ENCODE measurements around the gene ZNF785. TPM values are rescaled to one million over a fixed set of nuclear protein-coding genes. Genes with fewer than 3 reads are reported as not detected.

ZNF785 gene
- total and polyA plus RNA-seq, 2 of the 13 experiments (the other 11 are each of a cell fraction or from before 2014, with no cell fraction given): 0.01 TPM; not detected in 1

DNA sequence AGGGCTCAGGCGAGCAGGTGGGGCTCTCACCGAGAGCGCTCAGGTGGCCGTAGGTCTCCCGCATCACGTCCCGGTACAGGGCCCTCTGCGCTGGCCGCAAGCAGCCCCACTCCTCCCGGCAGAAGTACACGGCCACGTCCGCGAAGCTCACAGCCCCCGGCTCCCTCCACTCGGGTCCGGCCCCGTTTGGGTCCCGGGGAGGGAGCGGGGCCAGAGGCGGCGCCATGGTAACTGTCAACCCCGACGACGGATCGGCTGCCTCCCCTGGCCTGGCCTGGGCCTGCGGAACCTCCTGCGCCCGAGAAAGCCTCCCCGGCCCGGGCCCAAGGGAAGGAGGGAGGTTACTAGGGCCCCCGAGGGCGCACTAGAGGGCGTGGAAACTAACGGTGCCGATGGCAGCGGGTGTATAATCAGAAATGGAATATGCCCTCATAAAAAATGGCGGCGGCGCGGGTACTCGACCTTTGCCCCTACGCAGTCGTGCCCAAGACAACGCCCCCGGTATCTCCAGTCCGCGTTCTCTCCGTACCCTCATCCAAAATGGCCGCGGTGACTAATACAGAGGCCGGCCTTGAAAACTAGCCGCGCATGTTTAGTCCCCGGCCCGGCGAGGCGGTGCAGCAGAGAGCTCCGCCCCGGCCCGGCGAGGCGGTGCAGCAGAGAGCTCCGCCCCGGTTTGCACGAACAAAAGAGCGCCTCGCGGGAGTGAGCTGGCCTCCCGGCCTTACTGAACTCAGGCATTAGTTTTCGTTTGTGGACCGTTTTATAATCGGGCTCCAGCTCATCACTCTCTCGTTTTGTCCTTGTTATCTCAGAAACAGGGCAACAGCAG, 27.3 kb downstream of the ZNF785 start, which contains the start of gene ZNF764 (continued):
- TF ChIP-seq, protein P1, sequence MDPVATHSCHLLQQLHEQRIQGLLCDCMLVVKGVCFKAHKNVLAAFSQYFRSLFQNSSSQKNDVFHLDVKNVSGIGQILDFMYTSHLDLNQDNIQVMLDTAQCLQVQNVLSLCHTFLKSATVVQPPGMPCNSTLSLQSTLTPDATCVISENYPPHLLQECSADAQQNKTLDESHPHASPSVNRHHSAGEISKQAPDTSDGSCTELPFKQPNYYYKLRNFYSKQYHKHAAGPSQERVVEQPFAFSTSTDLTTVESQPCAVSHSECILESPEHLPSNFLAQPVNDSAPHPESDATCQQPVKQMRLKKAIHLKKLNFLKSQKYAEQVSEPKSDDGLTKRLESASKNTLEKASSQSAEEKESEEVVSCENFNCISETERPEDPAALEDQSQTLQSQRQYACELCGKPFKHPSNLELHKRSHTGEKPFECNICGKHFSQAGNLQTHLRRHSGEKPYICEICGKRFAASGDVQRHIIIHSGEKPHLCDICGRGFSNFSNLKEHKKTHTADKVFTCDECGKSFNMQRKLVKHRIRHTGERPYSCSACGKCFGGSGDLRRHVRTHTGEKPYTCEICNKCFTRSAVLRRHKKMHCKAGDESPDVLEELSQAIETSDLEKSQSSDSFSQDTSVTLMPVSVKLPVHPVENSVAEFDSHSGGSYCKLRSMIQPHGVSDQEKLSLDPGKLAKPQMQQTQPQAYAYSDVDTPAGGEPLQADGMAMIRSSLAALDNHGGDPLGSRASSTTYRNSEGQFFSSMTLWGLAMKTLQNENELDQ (CRISPR knock-in tag; IDR thresholded peaks at IDR 0.05; ENCODE audit: borderline replicate concordance): peak; percentile 18; the same call in 1 of the 2 replicates
- TF ChIP-seq JUNB (CRISPR knock-in tag; IDR thresholded peaks at IDR 0.05; ENCODE audit: borderline replicate concordance): no peak
- TF ChIP-seq ZBTB3 (CRISPR knock-in tag; IDR thresholded peaks at IDR 0.05; ENCODE audit: borderline replicate concordance, low read depth): no peak; the same call in 1 of the 2 replicates
- TF ChIP-seq ZNF614 (CRISPR knock-in tag; IDR thresholded peaks at IDR 0.05; ENCODE audit: borderline replicate concordance): no peak; the same call in 1 of the 2 replicates
- TF ChIP-seq NBN (conservative IDR thresholded peaks at IDR 0.05): no peak
- TF ChIP-seq FLYWCH1 (CRISPR knock-in tag; IDR thresholded peaks at IDR 0.05): no peak
- peak; percentile 62; the same call in 1 of the 2 replicates for TF ChIP-seq ZNF775 (CRISPR knock-in tag; IDR thresholded peaks at IDR 0.05; ENCODE audit: borderline replicate concordance)
- no peak for TF ChIP-seq PHF5A (CRISPR knock-in tag; IDR thresholded peaks at IDR 0.05; ENCODE audit: low read depth, unreplicated experiment)
- TF ChIP-seq ZNF737 (CRISPR knock-in tag; IDR thresholded peaks at IDR 0.05; ENCODE audit: borderline replicate concordance): peak; percentile 66; the same call in 1 of the 2 replicates
- TF ChIP-seq, protein P2, sequence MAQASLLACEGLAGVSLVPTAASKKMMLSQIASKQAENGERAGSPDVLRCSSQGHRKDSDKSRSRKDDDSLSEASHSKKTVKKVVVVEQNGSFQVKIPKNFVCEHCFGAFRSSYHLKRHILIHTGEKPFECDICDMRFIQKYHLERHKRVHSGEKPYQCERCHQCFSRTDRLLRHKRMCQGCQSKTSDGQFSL (CRISPR knock-in tag; IDR thresholded peaks at IDR 0.05): no peak
- TF ChIP-seq, protein P3, sequence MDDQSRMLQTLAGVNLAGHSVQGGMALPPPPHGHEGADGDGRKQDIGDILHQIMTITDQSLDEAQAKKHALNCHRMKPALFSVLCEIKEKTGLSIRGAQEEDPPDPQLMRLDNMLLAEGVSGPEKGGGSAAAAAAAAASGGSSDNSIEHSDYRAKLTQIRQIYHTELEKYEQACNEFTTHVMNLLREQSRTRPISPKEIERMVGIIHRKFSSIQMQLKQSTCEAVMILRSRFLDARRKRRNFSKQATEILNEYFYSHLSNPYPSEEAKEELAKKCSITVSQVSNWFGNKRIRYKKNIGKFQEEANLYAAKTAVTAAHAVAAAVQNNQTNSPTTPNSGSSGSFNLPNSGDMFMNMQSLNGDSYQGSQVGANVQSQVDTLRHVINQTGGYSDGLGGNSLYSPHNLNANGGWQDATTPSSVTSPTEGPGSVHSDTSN (CRISPR knock-in tag; IDR thresholded peaks at IDR 0.05; ENCODE audit: borderline replicate concordance): no peak
- TF ChIP-seq, protein P4, sequence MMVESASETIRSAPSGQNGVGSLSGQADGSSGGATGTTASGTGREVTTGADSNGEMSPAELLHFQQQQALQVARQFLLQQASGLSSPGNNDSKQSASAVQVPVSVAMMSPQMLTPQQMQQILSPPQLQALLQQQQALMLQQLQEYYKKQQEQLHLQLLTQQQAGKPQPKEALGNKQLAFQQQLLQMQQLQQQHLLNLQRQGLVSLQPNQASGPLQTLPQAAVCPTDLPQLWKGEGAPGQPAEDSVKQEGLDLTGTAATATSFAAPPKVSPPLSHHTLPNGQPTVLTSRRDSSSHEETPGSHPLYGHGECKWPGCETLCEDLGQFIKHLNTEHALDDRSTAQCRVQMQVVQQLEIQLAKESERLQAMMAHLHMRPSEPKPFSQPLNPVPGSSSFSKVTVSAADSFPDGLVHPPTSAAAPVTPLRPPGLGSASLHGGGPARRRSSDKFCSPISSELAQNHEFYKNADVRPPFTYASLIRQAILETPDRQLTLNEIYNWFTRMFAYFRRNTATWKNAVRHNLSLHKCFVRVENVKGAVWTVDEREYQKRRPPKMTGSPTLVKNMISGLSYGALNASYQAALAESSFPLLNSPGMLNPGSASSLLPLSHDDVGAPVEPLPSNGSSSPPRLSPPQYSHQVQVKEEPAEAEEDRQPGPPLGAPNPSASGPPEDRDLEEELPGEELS (CRISPR knock-in tag; IDR thresholded peaks at IDR 0.05): peak; percentile 59
- TF ChIP-seq MAF1 (CRISPR knock-in tag; IDR thresholded peaks at IDR 0.05; ENCODE audit: borderline replicate concordance): peak; percentile 21; the same call in 1 of the 2 replicates
- peak; percentile 90; the same call in 1 of the 2 replicates for TF ChIP-seq HNRNPL (IDR thresholded peaks at IDR 0.05; ENCODE audit: low read depth, low read length)
- no peak for TF ChIP-seq POLR2AphosphoS2 (IDR thresholded peaks at IDR 0.05; ENCODE audit: low read depth, low read length)
- TF ChIP-seq, protein P5, sequence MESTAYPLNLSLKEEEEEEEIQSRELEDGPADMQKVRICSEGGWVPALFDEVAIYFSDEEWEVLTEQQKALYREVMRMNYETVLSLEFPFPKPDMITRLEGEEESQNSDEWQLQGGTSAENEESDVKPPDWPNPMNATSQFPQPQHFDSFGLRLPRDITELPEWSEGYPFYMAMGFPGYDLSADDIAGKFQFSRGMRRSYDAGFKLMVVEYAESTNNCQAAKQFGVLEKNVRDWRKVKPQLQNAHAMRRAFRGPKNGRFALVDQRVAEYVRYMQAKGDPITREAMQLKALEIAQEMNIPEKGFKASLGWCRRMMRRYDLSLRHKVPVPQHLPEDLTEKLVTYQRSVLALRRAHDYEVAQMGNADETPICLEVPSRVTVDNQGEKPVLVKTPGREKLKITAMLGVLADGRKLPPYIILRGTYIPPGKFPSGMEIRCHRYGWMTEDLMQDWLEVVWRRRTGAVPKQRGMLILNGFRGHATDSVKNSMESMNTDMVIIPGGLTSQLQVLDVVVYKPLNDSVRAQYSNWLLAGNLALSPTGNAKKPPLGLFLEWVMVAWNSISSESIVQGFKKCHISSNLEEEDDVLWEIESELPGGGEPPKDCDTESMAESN (CRISPR knock-in tag; conservative IDR thresholded peaks at IDR 0.05): peak; percentile 89; the same call in 1 of the 2 replicates
- no peak for TF ChIP-seq MTF1 (CRISPR knock-in tag; IDR thresholded peaks at IDR 0.05)
- TF ChIP-seq ZBTB1 (CRISPR knock-in tag; IDR thresholded peaks at IDR 0.05; ENCODE audit: borderline replicate concordance): peak; percentile 21; the same call in 1 of the 2 replicates
- TF ChIP-seq, protein P6, sequence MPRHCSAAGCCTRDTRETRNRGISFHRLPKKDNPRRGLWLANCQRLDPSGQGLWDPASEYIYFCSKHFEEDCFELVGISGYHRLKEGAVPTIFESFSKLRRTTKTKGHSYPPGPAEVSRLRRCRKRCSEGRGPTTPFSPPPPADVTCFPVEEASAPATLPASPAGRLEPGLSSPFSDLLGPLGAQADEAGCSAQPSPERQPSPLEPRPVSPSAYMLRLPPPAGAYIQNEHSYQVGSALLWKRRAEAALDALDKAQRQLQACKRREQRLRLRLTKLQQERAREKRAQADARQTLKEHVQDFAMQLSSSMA (CRISPR knock-in tag; IDR thresholded peaks at IDR 0.05): peak; percentile 49; the same call in 1 of the 2 replicates
